ENCODE measurements around the gene HELQ.

GRCh38 chr4:83455281-83456183 lies at the start of gene HELQ, which contains the start of gene MRPS18C:
- peak in 2 of 3 experiments; percentile 22 to 32; a peak in 3 of 6 replicates for TF ChIP-seq CTCF (IDR thresholded peaks at IDR 0.05 in 2 of 3, conservative IDR thresholded peaks at IDR 0.05 in 1 of 3; ENCODE audit: borderline replicate concordance in 1 of 3, insufficient read depth in 1 of 3, low read depth in 2 of 3, low read length in 2 of 3)
- peak; percentile 95 for TF ChIP-seq ZBTB33 (IDR thresholded peaks at IDR 0.05; ENCODE audit: extremely low read depth, insufficient replicate concordance, low read length)
- TF ChIP-seq FOSL1 (IDR thresholded peaks at IDR 0.05; ENCODE audit: low read depth) = no peak
- peak; percentile 87 for TF ChIP-seq POLR2A (IDR thresholded peaks at IDR 0.05; ENCODE audit: borderline replicate concordance, extremely low read depth, insufficient read depth, insufficient read length)

All from HCT116 (cell line).